GM12864 (cell line): ENCODE measurements around the gene SNRPD1.
A peak's percentile ranks its signal among the peaks of the same experiment; 100 is the strongest.
"Not testable (repeated sequence)": the region's sequence is repeated elsewhere in the genome, so short reads cannot be mapped to it uniquely, and the experiment has no call there.

Experiments
- DNase-seq: peaks from one replicate; pipeline ENCODE4 v3.0.0-alpha.2; 2011; ENCODE audit warnings: low read depth
- H3K4me3 ChIP-seq: 2 replicates; pipeline ENCODE4 v1.5.1; 2011; ENCODE audit warnings: mild to moderate bottlenecking, low read depth, low read length, control low read depth
- TF ChIP-seq, protein P1 (sequence below): IDR thresholded peaks from 2 replicates; pipeline ENCODE4 v1.5.1; 2011; ENCODE audit warnings: low read depth, mild to moderate bottlenecking, moderate library complexity, low read length, control low read depth, inconsistent platforms; ENCODE audit errors: missing control alignments

The SNRPD1 gene

GRCh38 chr18:21612125-21613039, at the start of gene SNRPD1:
TSS of gene SNRPD1 (plus strand) at chr18:21612314. CDS start at chr18:21612430, 116 bp downstream.
- TF ChIP-seq, protein P1, sequence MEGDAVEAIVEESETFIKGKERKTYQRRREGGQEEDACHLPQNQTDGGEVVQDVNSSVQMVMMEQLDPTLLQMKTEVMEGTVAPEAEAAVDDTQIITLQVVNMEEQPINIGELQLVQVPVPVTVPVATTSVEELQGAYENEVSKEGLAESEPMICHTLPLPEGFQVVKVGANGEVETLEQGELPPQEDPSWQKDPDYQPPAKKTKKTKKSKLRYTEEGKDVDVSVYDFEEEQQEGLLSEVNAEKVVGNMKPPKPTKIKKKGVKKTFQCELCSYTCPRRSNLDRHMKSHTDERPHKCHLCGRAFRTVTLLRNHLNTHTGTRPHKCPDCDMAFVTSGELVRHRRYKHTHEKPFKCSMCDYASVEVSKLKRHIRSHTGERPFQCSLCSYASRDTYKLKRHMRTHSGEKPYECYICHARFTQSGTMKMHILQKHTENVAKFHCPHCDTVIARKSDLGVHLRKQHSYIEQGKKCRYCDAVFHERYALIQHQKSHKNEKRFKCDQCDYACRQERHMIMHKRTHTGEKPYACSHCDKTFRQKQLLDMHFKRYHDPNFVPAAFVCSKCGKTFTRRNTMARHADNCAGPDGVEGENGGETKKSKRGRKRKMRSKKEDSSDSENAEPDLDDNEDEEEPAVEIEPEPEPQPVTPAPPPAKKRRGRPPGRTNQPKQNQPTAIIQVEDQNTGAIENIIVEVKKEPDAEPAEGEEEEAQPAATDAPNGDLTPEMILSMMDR = peak; percentile 90
- peak; percentile 79 for DNase-seq
- peak within 1 kb of the TSS; percentile 93 for H3K4me3 ChIP-seq

- DNase-seq = no peak
- no peak overlapping the region for H3K4me3 ChIP-seq
- TF ChIP-seq, protein P1 = no peak
These were observed 40.3 kb upstream of the SNRPD1 start for GRCh38 chr18:21571772-21572171.

DNA sequence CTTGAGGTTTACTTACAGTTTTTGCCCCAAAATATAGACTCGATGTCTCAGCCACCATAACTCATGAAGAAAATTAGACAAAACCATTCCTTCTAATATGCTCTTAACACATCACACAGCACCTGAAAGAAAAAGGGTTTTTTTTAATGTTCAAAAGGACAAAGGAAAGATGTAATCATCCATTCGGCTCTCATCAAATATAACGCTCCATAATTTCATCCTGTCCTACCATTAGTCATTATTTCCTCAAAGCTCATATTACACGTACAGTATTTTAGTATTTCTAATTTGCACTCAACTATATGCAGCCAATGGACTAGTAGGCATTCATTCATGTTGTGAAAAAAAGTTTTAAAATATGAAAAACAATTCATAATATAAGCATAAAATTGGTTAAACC, 36.5 kb upstream of the SNRPD1 start:
- DNase-seq = no peak
- no peak overlapping the region for H3K4me3 ChIP-seq
- TF ChIP-seq, protein P1 = no peak

DNA sequence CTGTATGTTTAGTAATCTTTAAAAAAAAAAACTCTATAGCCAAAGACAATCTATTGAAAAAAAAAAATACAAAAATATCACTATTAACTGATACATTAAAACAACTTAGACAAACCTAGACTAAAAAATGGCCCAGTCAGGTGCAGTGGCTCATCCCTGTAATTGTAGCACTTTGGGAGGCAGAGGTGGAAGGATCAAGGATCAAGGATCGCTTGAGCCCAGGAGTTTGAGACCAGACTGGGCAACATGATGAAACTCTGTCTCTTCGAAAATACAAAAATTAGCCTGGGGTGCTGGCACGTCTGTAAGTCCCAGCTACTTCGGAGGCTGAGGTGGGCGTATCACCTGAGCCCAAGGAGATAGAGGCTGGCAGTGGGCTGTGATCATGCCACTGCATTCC, 27.7 kb upstream of the SNRPD1 start:
- H3K4me3 ChIP-seq = no peak overlapping the region
- TF ChIP-seq, protein P1 = no peak
- DNase-seq = no peak

DNA sequence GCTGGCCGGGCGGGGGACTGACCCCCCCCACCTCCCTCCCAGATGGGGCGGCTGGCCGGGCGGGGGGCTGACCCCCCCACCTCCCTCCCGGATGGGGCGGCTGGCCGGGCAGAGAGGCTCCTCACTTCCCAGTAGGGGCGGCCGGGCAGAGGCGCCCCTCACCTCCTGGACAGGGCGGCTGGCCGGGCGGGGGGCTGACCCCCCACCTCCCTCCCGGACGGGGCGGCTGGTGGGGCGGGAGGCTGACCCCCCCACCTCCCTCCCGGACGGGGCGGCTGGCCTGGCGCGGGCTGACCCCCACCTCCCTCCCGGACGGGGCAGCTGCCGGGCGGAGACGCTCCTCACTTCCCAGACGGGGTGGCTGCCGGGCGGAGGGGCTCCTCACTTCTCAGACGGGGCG, 19.8 kb upstream of the SNRPD1 start:
- not testable (repeated sequence) for DNase-seq

DNA sequence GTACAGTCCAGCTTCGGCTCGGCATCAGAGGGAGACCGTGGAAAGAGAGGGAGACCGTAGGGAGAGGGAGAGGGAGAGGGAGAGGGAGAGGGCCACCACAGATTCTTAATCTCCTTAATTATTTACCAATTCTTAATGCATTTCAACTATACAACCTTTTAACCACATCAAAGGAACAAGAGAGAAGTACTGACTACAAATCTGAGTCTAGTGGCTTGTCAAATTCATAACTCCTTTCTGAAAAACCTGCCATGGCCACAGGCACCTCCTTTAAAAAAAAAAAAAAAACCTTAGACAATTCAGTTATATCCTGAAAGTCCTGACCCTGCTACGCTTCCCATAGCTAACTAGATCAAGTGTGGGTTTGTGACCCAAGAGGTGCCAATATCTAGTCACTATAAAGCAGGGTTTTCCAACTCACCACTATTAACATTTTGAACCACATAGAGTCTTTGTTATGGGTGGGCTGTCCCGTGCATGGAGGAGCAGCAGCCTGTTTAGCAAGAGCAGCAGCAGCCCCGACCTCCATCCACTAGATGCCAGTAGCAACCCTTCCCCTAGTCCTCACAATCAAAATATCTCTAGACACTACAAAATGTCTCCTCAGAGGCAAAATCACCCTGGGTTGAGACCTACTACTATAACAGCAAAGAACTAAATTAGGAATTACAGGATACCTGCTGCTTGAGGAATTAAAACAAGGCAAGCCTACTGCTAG, 18.4 kb upstream of the SNRPD1 start:
- no peak overlapping the region for H3K4me3 ChIP-seq
- DNase-seq = no peak
- TF ChIP-seq, protein P1 = no peak

More for the DNA sequence above, 19.8 kb upstream of the SNRPD1 start:
- H3K4me3 ChIP-seq = not testable (repeated sequence)

- DNase-seq = no peak
- H3K4me3 ChIP-seq = no peak overlapping the region
- TF ChIP-seq, protein P1 = no peak
These were observed 14.5 kb upstream of the SNRPD1 start for GRCh38 chr18:21597620-21598019.
